Measurements from ENCODE around the gene ATP13A4.
"Not testable (repeated sequence)": the region's sequence is repeated elsewhere in the genome, so short reads cannot be mapped to it uniquely, and the experiment has no call there.

- not testable (repeated sequence) for TF ChIP-seq EP300 (IDR thresholded peaks at IDR 0.05); POLR2A (IDR thresholded peaks at IDR 0.05; ENCODE audit: low read depth); CTCF (IDR thresholded peaks at IDR 0.05); POLR2AphosphoS5 (IDR thresholded peaks at IDR 0.05)
Observed at GRCh38 chr3:193526085-193526484, 28.6 kb downstream of the ATP13A4 start.
